H4 (cell line): ENCODE measurements around the gene FAM151B. TPM values are rescaled to one million over a fixed set of nuclear protein-coding genes. Genes with fewer than 3 reads are reported as not detected.
A peak's percentile ranks its signal among the peaks of the same experiment; 100 is the strongest.
"Not testable (repeated sequence)": the region's sequence is repeated elsewhere in the genome, so short reads cannot be mapped to it uniquely, and the experiment has no call there.

Experiments
- DNase-seq: peaks from one replicate; pipeline ENCODE4 v3.0.0-alpha.2; 2015; ENCODE audit warnings: low spot score
- total RNA-seq: library from RNA; depleted of rRNA; stranded (reverse); fragments of >200 nt; shearing (Covaris generic); gene quantifications from 2 replicates; pipeline ENCODE4 v1.2.3, GENCODE V29; 2014; rRNA removed

The FAM151B gene
- total RNA-seq: 0.55 and 2.4 TPM in 2 replicates

GRCh38 chr5:80487829-80488721 is at the start of gene FAM151B:
Gene FAM151B (plus strand): TSS chr5:80488100. CDS start chr5:80488124, 24 bp downstream.
- DNase-seq: peak; percentile 92

- no peak for DNase-seq
Measured at GRCh38 chr5:80438739-80439138, 49.2 kb upstream of the FAM151B start.

GRCh38 chr5:80439213-80439612 is 48.7 kb upstream of the FAM151B start:
- DNase-seq: no peak

GRCh38 chr5:80442742-80443141 is 45.2 kb upstream of the FAM151B start:
- no peak for DNase-seq

GRCh38 chr5:80453366-80453765 is 34.5 kb upstream of the FAM151B start:
- no peak for DNase-seq

- no peak for DNase-seq
Measured at GRCh38 chr5:80463269-80463668, 24.6 kb upstream of the FAM151B start.

- no peak for DNase-seq
Measured at GRCh38 chr5:80466669-80467485, 21.0 kb upstream of the FAM151B start.

- DNase-seq: no peak
Measured at GRCh38 chr5:80468131-80468530, 19.8 kb upstream of the FAM151B start.

GRCh38 chr5:80470631-80471030 is 17.3 kb upstream of the FAM151B start:
- DNase-seq: not testable (repeated sequence)

- no peak for DNase-seq
Measured at GRCh38 chr5:80474929-80475328, 13.0 kb upstream of the FAM151B start.

GRCh38 chr5:80479713-80480112 is 8.2 kb upstream of the FAM151B start:
- DNase-seq: no peak

- DNase-seq: no peak
Measured at GRCh38 chr5:80480354-80480753, 7.5 kb upstream of the FAM151B start.

GRCh38 chr5:80481019-80481893 is 6.6 kb upstream of the FAM151B start:
- DNase-seq: peak; percentile 56

- no peak for DNase-seq
Measured at GRCh38 chr5:80482578-80482977, 5.3 kb upstream of the FAM151B start.

GRCh38 chr5:80483636-80484232 is 4.2 kb upstream of the FAM151B start:
- no peak for DNase-seq

- DNase-seq: no peak
Measured at GRCh38 chr5:80487444-80487828, 464 bp upstream of the FAM151B start.

- DNase-seq: no peak
Measured at GRCh38 chr5:80491296-80491695, 3.4 kb downstream of the FAM151B start.

- no peak for DNase-seq
Measured at GRCh38 chr5:80492741-80493140, 4.8 kb downstream of the FAM151B start.

GRCh38 chr5:80493443-80493842 is 5.5 kb downstream of the FAM151B start:
- DNase-seq: not testable (repeated sequence)

GRCh38 chr5:80495891-80496290 is 8.0 kb downstream of the FAM151B start:
- no peak for DNase-seq

GRCh38 chr5:80502800-80503199 is 14.9 kb downstream of the FAM151B start:
- no peak for DNase-seq
